Left lobe of liver (tissue), 2 donors: Measurements from ENCODE around the gene CCL21. TPM values are rescaled to one million over a fixed set of nuclear protein-coding genes. Genes with fewer than 3 reads are reported as not detected.
"Not testable (repeated sequence)": the region's sequence is repeated elsewhere in the genome, so short reads cannot be mapped to it uniquely, and the experiment has no call there.

Source experiments
- ATAC-seq: fragments of 200-7000 bp; cut with Tn5 transposase; one replicate; pipeline ENCODE4 v1.9.1; 2020; ENCODE audit warnings: mild to moderate bottlenecking, moderate library complexity
- DNase-seq: peaks from one replicate; pipeline ENCODE4 v3.0.0-alpha.2; 2020; ENCODE audit warnings: low spot score
- total RNA-seq: library from RNA; stranded (reverse); gene quantifications from one replicate; pipeline ENCODE4 v1.2.1, GENCODE V29; 2021
- donor health status: DM: no; HTN: no; CAD: no; lungs with moderate emphysema.
- donor health status: DM: no; HTN: yes; CAD: no.

The CCL21 gene, protein sequence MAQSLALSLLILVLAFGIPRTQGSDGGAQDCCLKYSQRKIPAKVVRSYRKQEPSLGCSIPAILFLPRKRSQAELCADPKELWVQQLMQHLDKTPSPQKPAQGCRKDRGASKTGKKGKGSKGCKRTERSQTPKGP
- total RNA-seq: 1.7 TPM

GRCh38 chr9:34710023-34710422, at the start of gene CCL21:
TSS of gene CCL21 (minus strand) at chr9:34710136. CDS start at chr9:34710066, 70 bp downstream.
- peak; percentile 82 for ATAC-seq

DNA sequence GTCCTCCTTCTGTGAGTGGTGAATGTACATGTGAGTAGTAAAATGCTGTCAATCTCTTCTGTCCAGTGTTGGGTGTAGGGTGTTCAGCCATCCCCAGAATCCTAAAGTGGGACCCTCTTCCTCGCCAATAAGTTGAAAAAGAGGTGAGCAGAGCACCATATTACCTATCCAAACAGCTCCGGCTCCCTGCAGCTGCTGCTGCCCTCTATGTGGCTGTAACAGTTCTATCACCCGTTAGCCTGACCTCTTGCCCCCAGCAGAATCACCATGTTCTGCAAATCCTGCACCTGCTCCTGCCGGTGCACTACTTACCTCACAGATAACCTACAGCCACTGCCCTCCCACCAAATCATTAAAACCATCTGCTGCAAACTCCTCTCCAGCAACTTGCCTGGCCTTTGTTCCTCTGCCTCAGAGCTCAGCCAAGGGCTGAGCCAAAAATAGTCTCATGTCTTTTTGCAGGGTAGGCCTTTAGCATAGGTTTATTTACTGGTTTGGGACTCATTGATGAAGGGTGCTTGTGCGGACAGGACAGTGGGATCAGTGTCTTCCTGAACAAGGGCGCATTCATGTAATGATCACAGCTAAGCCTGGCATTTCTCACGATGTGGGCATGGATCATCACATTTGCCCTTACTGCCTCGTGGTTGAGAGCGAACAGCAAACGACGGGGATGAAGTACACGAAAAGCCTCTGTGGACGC, 49.6 kb upstream of the CCL21 start:
- DNase-seq (no peak), ATAC-seq (no peak)

More at GRCh38 chr9:34710023-34710422, at the start of gene CCL21:
- peak; percentile 59 for DNase-seq

DNA sequence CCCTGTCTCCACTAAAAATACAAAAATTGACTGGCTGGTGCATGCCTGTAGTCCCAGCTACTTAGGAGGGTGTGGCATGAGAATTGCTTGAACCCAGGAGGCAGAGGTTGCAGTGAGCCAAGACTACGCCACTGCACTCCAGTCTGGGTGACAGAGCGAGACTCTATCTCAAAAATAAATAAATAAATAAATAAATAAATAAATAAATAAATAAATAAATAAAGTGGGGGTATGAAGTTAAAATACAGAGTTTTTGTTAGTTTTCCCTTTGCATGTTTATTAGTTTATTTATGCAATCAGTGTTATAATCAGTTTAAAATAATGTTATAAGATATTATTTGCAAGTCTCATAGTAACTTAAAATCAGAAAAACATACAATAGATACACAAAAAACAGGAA, 40.4 kb upstream of the CCL21 start:
- not testable (repeated sequence) for ATAC-seq

GRCh38 chr9:34746526-34746925, 36.6 kb upstream of the CCL21 start:
- DNase-seq: no peak
- ATAC-seq: no peak

More for the DNA sequence above, 40.4 kb upstream of the CCL21 start:
- DNase-seq: not testable (repeated sequence)

DNA sequence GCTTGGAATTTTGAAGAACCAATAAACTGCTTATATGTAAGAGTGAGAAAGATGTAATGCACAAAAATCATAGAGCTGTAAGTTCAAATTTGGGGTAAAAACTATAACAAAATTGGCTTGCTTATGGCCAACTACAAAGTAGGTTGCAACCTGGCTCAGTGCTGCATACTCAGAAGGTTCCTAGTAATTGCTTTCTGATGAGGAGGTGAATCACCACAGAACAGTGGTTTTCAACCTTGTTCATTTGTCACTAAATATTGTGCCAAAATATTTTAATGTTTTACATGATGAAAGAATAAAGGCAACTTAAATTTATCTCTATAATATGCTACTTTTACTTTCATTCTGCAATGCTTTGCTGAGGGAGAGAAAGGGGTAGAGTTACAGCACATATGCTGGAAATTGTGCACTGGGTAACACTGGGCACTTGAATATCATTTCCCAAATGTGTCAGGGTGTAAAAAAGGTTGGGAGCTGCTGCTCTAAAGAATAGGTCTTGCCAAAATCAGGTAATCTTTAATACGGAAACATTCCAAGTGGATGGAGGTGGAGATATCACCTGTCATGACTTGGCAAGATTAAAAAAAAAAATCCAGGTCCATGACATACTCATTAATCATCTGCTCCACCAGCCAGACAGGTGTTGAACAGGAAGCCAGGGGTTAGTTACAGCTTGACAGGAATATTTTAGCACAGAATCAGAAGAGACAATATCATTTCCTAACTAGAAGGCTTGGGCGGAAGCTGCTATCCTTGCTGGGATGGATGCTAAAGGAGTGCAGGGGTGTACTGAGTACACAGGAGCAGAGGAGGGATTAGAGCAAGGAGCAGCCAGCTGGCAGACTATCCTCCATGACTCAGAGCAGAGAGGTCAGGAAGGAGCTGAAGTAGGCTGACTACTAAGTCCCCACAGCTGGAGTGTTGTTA, 34.6 kb upstream of the CCL21 start:
- DNase-seq: no peak
- ATAC-seq: peak; percentile 43

GRCh38 chr9:34742710-34743109, 32.8 kb upstream of the CCL21 start:
- no peak for DNase-seq
- ATAC-seq: no peak

DNA sequence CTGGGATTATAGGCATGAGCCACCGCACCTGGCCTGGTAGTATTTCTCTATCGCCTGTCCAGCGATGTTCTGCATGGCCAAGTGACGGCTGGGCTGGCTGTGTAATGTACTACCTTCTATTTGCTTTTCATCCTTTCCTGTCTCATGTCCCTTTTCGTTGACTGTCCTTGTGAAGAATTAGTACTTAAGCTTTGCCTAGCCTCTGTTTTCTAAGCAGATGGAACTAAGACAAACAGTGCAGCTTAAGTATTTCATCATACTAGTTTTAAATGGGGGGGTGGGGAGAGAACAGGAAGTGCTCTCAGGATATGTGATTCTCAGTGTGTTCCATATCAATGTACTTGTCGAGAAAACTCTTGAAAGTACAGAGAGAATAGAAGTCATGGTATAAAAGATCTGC, 31.7 kb upstream of the CCL21 start:
- DNase-seq (no peak), ATAC-seq (no peak)

DNA sequence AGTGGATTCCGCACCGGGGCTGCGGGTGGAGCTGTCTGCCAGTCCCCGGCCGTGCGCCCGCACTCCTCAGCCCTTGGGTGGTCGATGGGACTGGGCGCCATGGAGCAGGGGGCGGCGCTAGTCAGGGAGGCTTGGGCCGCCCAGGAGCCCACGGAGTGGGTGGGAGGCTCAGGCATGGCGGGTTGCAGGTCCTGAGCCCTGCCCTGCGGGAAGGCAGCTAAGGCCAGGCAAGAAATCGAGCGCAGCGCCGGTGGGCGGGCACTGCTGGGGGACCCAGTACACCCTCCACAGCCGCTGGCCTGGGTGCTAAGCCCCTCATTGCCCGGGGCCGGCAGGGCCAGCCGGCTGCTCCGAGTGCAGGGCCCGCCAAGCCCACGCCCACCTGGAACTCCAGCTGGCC, 30.2 kb upstream of the CCL21 start:
- ATAC-seq, DNase-seq: not testable (repeated sequence)

DNA sequence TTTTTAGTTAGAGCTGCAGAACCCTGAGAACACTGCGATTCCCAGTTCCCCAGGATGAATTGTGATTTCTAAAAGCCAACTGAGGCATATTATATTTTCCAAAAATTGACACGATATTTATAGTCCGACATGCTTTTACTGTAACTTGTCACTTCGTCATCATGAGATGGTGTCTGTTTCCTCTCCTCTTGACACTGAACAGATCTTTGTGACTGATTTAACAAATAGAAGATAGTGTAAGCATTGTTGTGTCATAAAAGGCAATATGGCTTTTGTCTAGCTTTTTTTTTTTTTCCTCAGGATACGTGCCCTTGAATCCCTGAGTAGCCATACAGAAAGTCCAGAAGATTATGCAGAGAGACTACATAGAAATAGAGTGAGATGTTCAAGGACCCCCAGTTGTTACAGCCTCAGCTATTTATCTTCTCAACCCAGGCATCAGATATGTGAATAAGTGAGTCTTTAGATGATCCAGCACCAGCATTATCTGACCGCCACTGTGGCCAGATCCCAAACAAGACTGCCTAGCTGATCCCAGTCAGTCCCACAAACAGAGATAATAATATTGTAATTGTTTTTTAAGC, 27.8 kb upstream of the CCL21 start:
- ATAC-seq (no peak), DNase-seq (no peak)

- no peak for ATAC-seq
Observed at GRCh38 chr9:34734720-34735119, 24.8 kb upstream of the CCL21 start.

DNA sequence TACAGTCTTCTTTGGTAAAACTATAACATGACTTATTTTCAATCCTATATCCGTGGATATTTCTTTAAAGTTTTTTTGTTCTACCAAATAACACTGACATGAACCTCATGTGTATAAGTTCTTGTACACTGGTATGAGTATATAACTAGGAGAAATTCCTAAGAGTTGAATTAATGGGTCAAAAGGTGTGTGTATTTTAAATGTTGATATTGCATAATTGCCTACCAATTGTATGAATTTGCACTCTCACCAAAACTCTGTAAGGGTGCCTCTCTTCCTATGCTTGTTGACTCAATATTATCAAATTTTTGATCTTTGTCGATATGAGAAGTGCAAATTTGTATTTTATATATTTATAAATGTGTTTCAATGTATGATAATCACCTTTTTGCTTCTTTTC, 22.9 kb upstream of the CCL21 start:
- DNase-seq (no peak), ATAC-seq (peak; percentile 46)

More at GRCh38 chr9:34734720-34735119, 24.8 kb upstream of the CCL21 start:
- DNase-seq: no peak

DNA sequence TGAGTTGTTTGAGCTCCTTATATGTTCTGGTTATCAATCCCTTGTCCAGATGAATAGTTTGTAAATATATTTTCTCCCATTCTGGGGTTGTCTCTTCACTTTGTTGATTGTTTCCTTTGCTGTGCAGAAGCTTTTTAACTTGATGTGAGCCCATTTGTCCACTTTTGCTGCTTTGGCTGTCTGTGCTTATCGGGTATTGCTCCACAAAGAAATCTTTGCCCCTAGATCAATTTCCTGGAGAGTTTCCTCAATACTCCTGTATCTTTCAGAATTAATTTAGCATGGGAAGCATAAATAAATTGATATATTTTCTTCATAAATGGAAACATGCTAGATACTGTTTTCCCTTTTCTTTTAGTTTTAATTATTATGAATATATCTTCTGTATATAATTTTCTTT, 22.5 kb upstream of the CCL21 start:
- no peak for DNase-seq
- ATAC-seq: peak; percentile 51

- no peak for ATAC-seq
- no peak for DNase-seq
Observed at GRCh38 chr9:34723141-34723540, 13.2 kb upstream of the CCL21 start.

DNA sequence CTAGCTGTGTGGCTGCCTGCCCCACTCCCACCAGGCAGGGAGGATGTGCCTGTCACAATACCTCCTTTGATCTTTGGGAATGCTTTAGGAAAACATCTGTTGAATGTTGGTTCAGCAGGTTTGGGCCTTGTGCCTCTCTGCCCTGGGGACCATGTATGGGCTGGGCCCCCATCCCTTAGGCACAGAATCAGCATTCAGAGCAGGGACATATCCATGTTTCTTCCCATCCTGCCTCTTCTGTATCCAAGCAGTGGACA, 9.8 kb upstream of the CCL21 start:
- not testable (repeated sequence) for DNase-seq

DNA sequence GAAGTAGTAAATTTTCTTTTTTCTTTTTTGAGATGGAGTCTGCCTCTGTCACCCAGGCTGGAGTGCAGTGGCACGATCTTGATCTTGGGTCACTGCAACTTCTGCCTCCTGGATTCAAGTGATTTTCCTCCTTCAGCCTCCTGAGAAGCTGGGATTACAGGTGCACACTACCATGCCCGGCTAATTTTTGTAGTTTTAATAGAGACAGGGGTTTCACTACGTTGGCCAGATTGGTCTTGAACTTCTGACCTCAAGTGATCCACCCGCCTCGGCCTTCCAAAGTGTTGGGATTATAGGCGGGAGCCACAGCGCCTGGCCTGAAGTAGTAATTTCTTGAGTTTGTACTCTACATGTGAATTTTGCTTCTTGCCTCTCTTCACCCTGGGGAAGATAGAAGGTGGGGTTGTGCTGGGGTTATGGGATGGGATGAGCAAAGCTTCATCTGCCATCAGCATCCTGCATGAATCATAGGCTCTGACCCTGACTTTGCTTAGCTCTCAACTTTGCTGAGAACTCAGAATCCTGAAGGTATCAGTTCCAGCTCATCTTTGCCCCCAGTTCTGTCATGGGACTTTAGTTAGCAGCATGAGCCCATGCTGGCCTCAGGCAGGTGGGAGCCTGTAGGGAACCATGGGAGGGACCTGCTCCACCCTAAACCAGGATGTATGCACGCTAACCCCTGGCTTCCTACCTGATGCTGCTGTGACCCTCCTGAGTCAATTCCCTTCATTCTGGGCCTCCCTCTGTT, 9.3 kb upstream of the CCL21 start:
- DNase-seq (no peak), ATAC-seq (no peak)

More for the DNA sequence above, 9.8 kb upstream of the CCL21 start:
- ATAC-seq: not testable (repeated sequence)

DNA sequence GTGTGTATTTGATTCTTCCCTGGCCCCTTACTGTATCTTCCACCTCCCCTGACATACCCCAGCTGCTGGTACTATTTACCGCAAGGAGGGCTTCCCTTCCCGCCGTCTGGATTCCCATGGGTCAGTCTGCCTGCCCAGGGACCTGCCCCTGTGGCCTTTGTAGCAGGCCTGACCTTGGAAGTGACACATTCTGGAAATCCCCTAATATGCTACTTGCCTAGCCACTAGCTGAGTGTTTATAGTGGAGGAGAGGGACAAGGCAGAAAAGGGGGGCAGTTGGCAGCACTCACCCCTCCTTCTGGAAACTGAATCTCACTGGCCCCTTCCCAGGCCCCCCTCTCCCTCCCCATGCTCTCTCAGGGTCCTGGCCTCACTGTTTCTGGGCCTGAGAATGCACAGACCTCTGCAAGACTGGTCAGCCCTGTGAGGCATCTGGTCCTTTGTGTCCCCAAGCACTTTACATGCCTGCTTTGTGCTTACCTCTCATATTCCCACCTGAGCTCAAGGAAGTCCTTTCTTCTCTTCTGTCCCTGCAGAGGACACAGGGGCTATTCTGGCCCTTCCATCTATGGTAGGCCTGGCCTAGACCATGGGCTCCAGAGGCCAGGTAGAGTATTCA, 8.2 kb upstream of the CCL21 start:
- DNase-seq (no peak), ATAC-seq (peak; percentile 69)

GRCh38 chr9:34716711-34717110, 6.8 kb upstream of the CCL21 start:
- DNase-seq: no peak
- no peak for ATAC-seq

- no peak for ATAC-seq
- DNase-seq: no peak
Observed at GRCh38 chr9:34715639-34716215, 5.8 kb upstream of the CCL21 start.

- DNase-seq (no peak), ATAC-seq (no peak)
Observed at GRCh38 chr9:34714007-34714406, 4.1 kb upstream of the CCL21 start.

- no peak for DNase-seq
- ATAC-seq: no peak
Observed at GRCh38 chr9:34712140-34712539, 2.2 kb upstream of the CCL21 start.
